ENCODE measurements around the gene FAR2. TPM values are rescaled to one million over a fixed set of nuclear protein-coding genes. Genes with fewer than 3 reads are reported as not detected.

Gene FAR2
- total RNA-seq, 5 donors from 2014 or later (not counting 1 experiment from before 2014, with no cell fraction given) = 2.2 to 6.8 (median 4.9) TPM

DNA sequence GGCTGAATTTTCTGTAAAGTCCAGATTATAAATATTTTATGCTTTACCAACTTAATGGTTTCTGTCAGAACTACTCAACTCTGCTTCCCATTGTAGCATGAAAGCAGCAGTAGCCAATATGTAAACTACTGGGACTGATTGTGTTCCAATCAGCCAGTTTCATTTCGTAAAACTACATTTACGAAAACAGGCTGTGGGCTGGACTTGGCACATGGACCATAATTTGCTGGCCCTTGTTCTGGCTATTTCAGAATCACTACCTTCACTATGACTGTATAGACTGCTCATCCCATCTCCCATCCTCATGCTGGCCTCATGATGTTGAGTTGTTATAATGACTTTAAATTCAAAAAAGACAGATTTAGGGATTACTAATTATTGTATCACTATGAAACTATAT lies 38.7 kb downstream of the FAR2 start:
- Mint-ChIP-seq H3K9me3 (peaks cover 0 to 6% (median 0%) of the 10 kb centered on the region in 3 donors), H3K36me3 (peaks cover 6% of the 10 kb centered on the region), H3K27me3 (no peaks in the 10 kb centered on the region), H3K4me1 (no peaks in the 10 kb centered on the region), H3K4me3 (no peak overlapping the region), H3K27ac (no peak overlapping the region)
- CTCF ChIA-PET = no interaction called here
- 100% methylated on average over 2 of the region's 2 CpGs for WGBS (ENCODE audit: insufficient coverage)
- no peak for DNase-seq
- H3K27ac ChIP-seq (ENCODE audit: low read length) = no peak overlapping the region
- no peak overlapping the region for H3K4me3 ChIP-seq (ENCODE audit: control insufficient read depth in 1 of 2, extremely low read depth in 1 of 2, low read length in 1 of 2)
- no peaks in the 10 kb centered on the region for H3K9me3 ChIP-seq
- ATAC-seq (replicated peaks in 1 of 4) = no peak
- H3K4me1 ChIP-seq (ENCODE audit: control insufficient read depth in 1 of 2, extremely low read depth in 1 of 2, insufficient read depth in 2 of 2, low read length in 2 of 2) = no peaks in the 10 kb centered on the region
- no peaks in the 10 kb centered on the region for H3K36me3 ChIP-seq (ENCODE audit: control insufficient read depth in 2 of 2, extremely low read depth in 1 of 2, insufficient read depth in 1 of 2, low read length in 1 of 2)
- no peaks in the 10 kb centered on the region for H3K27me3 ChIP-seq (replicated peaks in 1 of 2; ENCODE audit: control insufficient read depth in 2 of 2, extremely low read depth in 1 of 2, insufficient read depth in 2 of 2, low read length in 1 of 2)
- POLR2A ChIA-PET = no interaction called here

DNA sequence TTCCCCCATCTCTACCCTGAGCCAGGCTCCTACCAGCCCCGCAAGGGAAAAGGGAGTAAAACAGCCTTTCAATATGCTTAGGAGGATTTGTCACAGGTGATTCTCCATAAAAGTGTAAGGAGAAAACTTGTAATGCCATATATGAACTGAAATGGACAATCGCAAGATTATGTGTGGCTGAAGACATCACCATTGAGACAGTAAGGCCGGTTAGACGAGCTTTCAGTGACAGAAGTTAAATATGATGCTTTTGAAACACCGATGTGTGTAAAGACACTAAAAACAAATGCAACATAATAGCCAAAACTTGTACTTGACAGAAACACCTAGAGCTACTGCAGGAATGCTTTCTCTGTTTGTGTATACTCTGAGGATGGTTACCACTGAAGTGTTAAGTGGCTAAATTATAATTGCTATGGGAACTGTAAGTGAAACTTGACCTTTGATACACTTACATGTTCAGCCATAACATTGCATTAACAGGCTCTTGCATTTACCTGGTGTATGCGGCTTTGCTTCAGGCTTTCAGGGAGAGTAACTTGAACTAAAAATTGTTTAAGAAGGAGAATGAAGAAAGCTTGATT lies 42.3 kb downstream of the FAR2 start:
- no peak overlapping the region for H3K27ac Mint-ChIP-seq
- H3K9me3 ChIP-seq = no peaks in the 10 kb centered on the region
- no peak for DNase-seq
- no peak overlapping the region for H3K4me3 ChIP-seq (ENCODE audit: control insufficient read depth in 1 of 2, extremely low read depth in 1 of 2, low read length in 1 of 2)
- H3K9me3 Mint-ChIP-seq = no peaks in the 10 kb centered on the region
- no peaks in the 10 kb centered on the region for H3K4me1 ChIP-seq (ENCODE audit: control insufficient read depth in 1 of 2, extremely low read depth in 1 of 2, insufficient read depth in 2 of 2, low read length in 2 of 2)
- H3K36me3 ChIP-seq (ENCODE audit: control insufficient read depth in 2 of 2, extremely low read depth in 1 of 2, insufficient read depth in 1 of 2, low read length in 1 of 2) = no peaks in the 10 kb centered on the region
- H3K4me1 Mint-ChIP-seq = no peaks in the 10 kb centered on the region
- CTCF ChIA-PET = no interaction called here
- no peak overlapping the region for H3K4me3 Mint-ChIP-seq
- no peak overlapping the region for H3K27ac ChIP-seq (ENCODE audit: low read length)
- no peak for ATAC-seq (replicated peaks in 1 of 4)
- no peaks in the 10 kb centered on the region for H3K27me3 Mint-ChIP-seq
- POLR2A ChIA-PET = no interaction called here
- no peaks in the 10 kb centered on the region for H3K27me3 ChIP-seq (replicated peaks in 1 of 2; ENCODE audit: control insufficient read depth in 2 of 2, extremely low read depth in 1 of 2, insufficient read depth in 2 of 2, low read length in 1 of 2)
- WGBS (ENCODE audit: insufficient coverage) = no CpG with 5 or more reads among the region's 6 CpGs
- H3K36me3 Mint-ChIP-seq = peaks cover 3% of the 10 kb centered on the region

DNA sequence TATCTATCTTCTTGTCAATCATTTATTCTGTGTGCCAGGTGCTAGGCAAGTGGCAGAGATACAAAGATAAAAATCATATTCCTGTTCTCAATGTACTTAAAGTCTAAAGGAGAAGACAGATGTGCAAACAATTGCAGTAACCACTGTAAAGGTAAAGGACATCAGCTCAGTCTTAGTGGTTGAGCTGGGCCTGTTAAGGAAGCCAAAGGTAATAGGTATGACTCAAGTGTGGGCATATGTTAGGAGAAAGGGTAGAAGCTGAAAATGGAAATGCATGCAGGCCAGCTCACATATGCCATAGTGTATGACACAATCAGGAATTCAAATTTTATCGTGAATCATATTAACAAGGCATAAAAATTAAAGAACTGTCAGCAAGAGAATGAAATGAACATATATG lies 49.8 kb downstream of the FAR2 start:
- H3K9me3 Mint-ChIP-seq = no peaks in the 10 kb centered on the region
- POLR2A ChIA-PET = no interaction called here
- CTCF ChIA-PET = no interaction called here
- no peaks in the 10 kb centered on the region for H3K27me3 ChIP-seq (replicated peaks in 1 of 2; ENCODE audit: control insufficient read depth in 2 of 2, extremely low read depth in 1 of 2, insufficient read depth in 2 of 2, low read length in 1 of 2)
- H3K27ac ChIP-seq (ENCODE audit: low read length) = no peak overlapping the region
- no peaks in the 10 kb centered on the region for H3K27me3 Mint-ChIP-seq
- peaks cover 11% of the 10 kb centered on the region for H3K36me3 Mint-ChIP-seq
- no peaks in the 10 kb centered on the region for H3K9me3 ChIP-seq
- H3K4me3 Mint-ChIP-seq = no peak overlapping the region
- no peak for ATAC-seq (replicated peaks in 1 of 4)
- no peaks in the 10 kb centered on the region for H3K36me3 ChIP-seq (ENCODE audit: control insufficient read depth in 2 of 2, extremely low read depth in 1 of 2, insufficient read depth in 1 of 2, low read length in 1 of 2)
- DNase-seq = no peak
- H3K4me3 ChIP-seq (ENCODE audit: control insufficient read depth in 1 of 2, extremely low read depth in 1 of 2, low read length in 1 of 2) = no peak overlapping the region
- H3K4me1 Mint-ChIP-seq = no peaks in the 10 kb centered on the region
- H3K27ac Mint-ChIP-seq = no peak overlapping the region
- WGBS (ENCODE audit: insufficient coverage) = no CpG with 5 or more reads among the region's 1 CpG
- H3K4me1 ChIP-seq (ENCODE audit: control insufficient read depth in 1 of 2, extremely low read depth in 1 of 2, insufficient read depth in 2 of 2, low read length in 2 of 2) = no peaks in the 10 kb centered on the region

DNA sequence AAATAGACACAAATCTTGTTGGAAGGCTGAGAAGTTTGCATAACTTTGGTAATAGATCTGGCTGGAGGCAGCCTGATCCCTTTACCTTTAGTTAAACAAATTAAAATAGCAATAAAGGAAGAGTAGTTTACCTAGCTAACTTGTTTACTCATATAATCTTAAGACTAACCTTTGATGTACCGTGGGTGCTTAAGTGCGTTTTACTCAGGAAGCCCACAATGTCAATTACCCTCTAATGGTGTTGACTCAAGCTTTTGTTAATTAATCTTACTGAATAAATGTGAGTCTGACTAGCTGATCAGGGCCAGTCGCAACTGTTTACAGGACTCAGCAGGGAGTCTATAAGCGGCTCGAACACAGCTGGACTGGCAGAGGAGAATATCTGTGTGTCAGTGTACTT lies 51.5 kb downstream of the FAR2 start:
- DNase-seq (no peak), ATAC-seq (replicated peaks in 1 of 4) (no peak)
- Histone ChIP-seq H3K27ac (ENCODE audit: low read length) (no peak overlapping the region), H3K4me3 (ENCODE audit: control insufficient read depth in 1 of 2, extremely low read depth in 1 of 2, low read length in 1 of 2) (no peak overlapping the region), H3K36me3 (ENCODE audit: control insufficient read depth in 2 of 2, extremely low read depth in 1 of 2, insufficient read depth in 1 of 2, low read length in 1 of 2) (no peaks in the 10 kb centered on the region), H3K27me3 (replicated peaks in 1 of 2; ENCODE audit: control insufficient read depth in 2 of 2, extremely low read depth in 1 of 2, insufficient read depth in 2 of 2, low read length in 1 of 2) (no peaks in the 10 kb centered on the region), H3K4me1 (ENCODE audit: control insufficient read depth in 1 of 2, extremely low read depth in 1 of 2, insufficient read depth in 2 of 2, low read length in 2 of 2) (no peaks in the 10 kb centered on the region), H3K9me3 (no peaks in the 10 kb centered on the region)
- CTCF ChIA-PET = no interaction called here
- Mint-ChIP-seq H3K9me3 (peaks cover 0 to 6% (median 4%) of the 10 kb centered on the region in 3 donors), H3K27ac (no peak overlapping the region), H3K36me3 (peaks cover 11% of the 10 kb centered on the region), H3K4me1 (no peaks in the 10 kb centered on the region), H3K4me3 (no peak overlapping the region), H3K27me3 (no peaks in the 10 kb centered on the region)
- POLR2A ChIA-PET = no interaction called here
- WGBS (ENCODE audit: insufficient coverage) = 100% methylated on average over 3 of the region's 5 CpGs

DNA sequence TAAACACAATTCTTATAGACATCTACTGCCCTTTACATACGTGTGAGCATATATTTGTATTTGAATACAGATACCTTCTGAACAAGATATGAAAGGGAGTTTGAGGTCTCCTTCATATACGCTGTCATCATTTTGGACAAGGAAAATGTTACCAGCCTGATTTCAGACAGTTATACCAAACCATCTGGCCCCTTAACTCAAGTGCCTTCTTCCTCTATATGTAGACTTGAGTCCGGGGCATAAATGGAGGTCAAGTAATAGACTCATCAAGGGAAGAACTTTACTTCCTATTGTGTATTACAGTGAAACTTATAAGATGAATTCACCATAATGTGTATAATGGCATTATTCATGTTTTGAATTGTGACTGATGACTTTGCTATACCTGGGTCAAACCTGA lies 52.2 kb downstream of the FAR2 start:
- no CpG with 5 or more reads among the region's 3 CpGs for WGBS (ENCODE audit: insufficient coverage)
- ChIA-PET POLR2A (no interaction called here), CTCF (no interaction called here)

DNA sequence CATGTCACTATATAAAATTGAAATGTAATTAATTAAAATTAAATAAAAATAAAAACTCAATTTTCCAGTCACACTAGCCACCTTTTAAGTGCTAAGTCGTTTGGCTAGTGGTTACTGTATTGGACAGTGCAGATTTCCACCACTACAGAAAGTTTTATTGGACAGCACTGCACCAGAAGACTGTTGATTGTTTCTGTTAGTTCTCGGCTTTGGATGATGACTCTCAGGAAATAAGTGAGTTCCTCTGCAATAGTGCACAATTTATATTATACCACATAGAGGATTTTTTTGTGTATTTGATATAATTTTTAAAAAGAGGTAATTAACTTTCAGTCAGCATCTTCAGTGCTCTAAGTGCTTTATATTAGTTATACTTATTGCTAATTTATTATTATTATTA lies 52.7 kb downstream of the FAR2 start:
- CTCF ChIA-PET = no interaction called here
- no peaks in the 10 kb centered on the region for H3K27me3 ChIP-seq (replicated peaks in 1 of 2; ENCODE audit: control insufficient read depth in 2 of 2, extremely low read depth in 1 of 2, insufficient read depth in 2 of 2, low read length in 1 of 2)
- H3K4me3 ChIP-seq (ENCODE audit: control insufficient read depth in 1 of 2, extremely low read depth in 1 of 2, low read length in 1 of 2) = no peak overlapping the region
- ATAC-seq (replicated peaks in 1 of 4) = no peak
- H3K27me3 Mint-ChIP-seq = no peaks in the 10 kb centered on the region
- H3K4me3 Mint-ChIP-seq = no peak overlapping the region
- no peaks in the 10 kb centered on the region for H3K36me3 ChIP-seq (ENCODE audit: control insufficient read depth in 2 of 2, extremely low read depth in 1 of 2, insufficient read depth in 1 of 2, low read length in 1 of 2)
- WGBS (ENCODE audit: insufficient coverage) = no CpG with 5 or more reads among the region's 2 CpGs
- no peak overlapping the region for H3K27ac Mint-ChIP-seq
- POLR2A ChIA-PET = interaction anchor here in 1 of 2 donors (0.6 kb wide), 1 partner anchor 481 kb away, joined by 3 read pairs; no protein-coding TSS in a partner anchor
- H3K4me1 ChIP-seq (ENCODE audit: control insufficient read depth in 1 of 2, extremely low read depth in 1 of 2, insufficient read depth in 2 of 2, low read length in 2 of 2) = no peaks in the 10 kb centered on the region
- peaks cover 8% of the 10 kb centered on the region for H3K36me3 Mint-ChIP-seq
- H3K27ac ChIP-seq (ENCODE audit: low read length) = no peak overlapping the region
- H3K9me3 Mint-ChIP-seq = peaks cover 0 to 6% (median 4%) of the 10 kb centered on the region in 3 donors
- H3K9me3 ChIP-seq = no peaks in the 10 kb centered on the region
- no peak for DNase-seq
- no peaks in the 10 kb centered on the region for H3K4me1 Mint-ChIP-seq

More for the DNA sequence above, 52.2 kb downstream of the FAR2 start:
- H3K4me3 Mint-ChIP-seq = no peak overlapping the region
- Histone ChIP-seq H3K27ac (ENCODE audit: low read length) (no peak overlapping the region), H3K9me3 (no peaks in the 10 kb centered on the region), H3K27me3 (replicated peaks in 1 of 2; ENCODE audit: control insufficient read depth in 2 of 2, extremely low read depth in 1 of 2, insufficient read depth in 2 of 2, low read length in 1 of 2) (no peaks in the 10 kb centered on the region), H3K36me3 (ENCODE audit: control insufficient read depth in 2 of 2, extremely low read depth in 1 of 2, insufficient read depth in 1 of 2, low read length in 1 of 2) (no peaks in the 10 kb centered on the region), H3K4me3 (ENCODE audit: control insufficient read depth in 1 of 2, extremely low read depth in 1 of 2, low read length in 1 of 2) (no peak overlapping the region), H3K4me1 (ENCODE audit: control insufficient read depth in 1 of 2, extremely low read depth in 1 of 2, insufficient read depth in 2 of 2, low read length in 2 of 2) (no peaks in the 10 kb centered on the region)
- no peak for ATAC-seq (replicated peaks in 1 of 4)
- peaks cover 0 to 6% (median 4%) of the 10 kb centered on the region in 3 donors for H3K9me3 Mint-ChIP-seq
- no peaks in the 10 kb centered on the region for H3K27me3 Mint-ChIP-seq
- peaks cover 8% of the 10 kb centered on the region for H3K36me3 Mint-ChIP-seq
- no peak overlapping the region for H3K27ac Mint-ChIP-seq
- H3K4me1 Mint-ChIP-seq = no peaks in the 10 kb centered on the region
- no peak for DNase-seq

DNA sequence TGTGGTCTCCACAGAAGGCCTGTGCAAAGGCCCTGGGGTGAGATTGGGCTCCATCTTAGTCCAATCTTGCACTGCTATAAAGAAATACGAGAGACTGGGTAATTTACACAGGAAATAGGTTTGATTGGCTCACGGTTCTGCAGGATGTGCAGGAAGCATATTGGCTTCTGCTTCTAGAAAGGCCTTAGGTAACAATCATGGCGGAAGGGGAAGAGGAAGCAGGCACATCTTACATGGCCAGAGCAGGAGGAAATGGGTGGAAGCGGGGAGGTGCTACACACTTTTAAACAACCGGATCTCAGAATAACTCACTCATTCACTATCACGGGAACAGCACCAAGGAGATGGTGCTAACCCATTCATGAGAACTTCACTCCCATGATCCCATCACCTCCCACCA lies 55.4 kb downstream of the FAR2 start:
- CTCF ChIA-PET = no interaction called here
- ATAC-seq (replicated peaks in 1 of 4) = no peak
- Histone ChIP-seq H3K36me3 (ENCODE audit: control insufficient read depth in 2 of 2, extremely low read depth in 1 of 2, insufficient read depth in 1 of 2, low read length in 1 of 2) (no peaks in the 10 kb centered on the region), H3K27ac (ENCODE audit: low read length) (no peak overlapping the region), H3K9me3 (no peaks in the 10 kb centered on the region), H3K4me3 (ENCODE audit: control insufficient read depth in 1 of 2, extremely low read depth in 1 of 2, low read length in 1 of 2) (no peak overlapping the region), H3K4me1 (ENCODE audit: control insufficient read depth in 1 of 2, extremely low read depth in 1 of 2, insufficient read depth in 2 of 2, low read length in 2 of 2) (no peaks in the 10 kb centered on the region), H3K27me3 (replicated peaks in 1 of 2; ENCODE audit: control insufficient read depth in 2 of 2, extremely low read depth in 1 of 2, insufficient read depth in 2 of 2, low read length in 1 of 2) (no peaks in the 10 kb centered on the region)
- Mint-ChIP-seq H3K9me3 (peaks cover 0 to 6% (median 4%) of the 10 kb centered on the region in 3 donors), H3K27ac (no peak overlapping the region), H3K27me3 (no peaks in the 10 kb centered on the region), H3K36me3 (peaks cover 6% of the 10 kb centered on the region), H3K4me1 (no peaks in the 10 kb centered on the region), H3K4me3 (no peak overlapping the region)
- WGBS (ENCODE audit: insufficient coverage) = no CpG with 5 or more reads among the region's 6 CpGs
- peak in 1 of 35 experiments; percentile 2 for DNase-seq
- POLR2A ChIA-PET = no interaction called here

Measured in T-cell (primary cell).